CD8-positive, alpha-beta memory T cell (primary cell): ENCODE data around the gene TNFSF9. TPM values are rescaled to one million over a fixed set of nuclear protein-coding genes. Genes with fewer than 3 reads are reported as not detected.
"Not testable (repeated sequence)": the region's sequence is repeated elsewhere in the genome, so short reads cannot be mapped to it uniquely, and the experiment has no call there.

Experiments
- CTCF ChIA-PET: fragments of 350-600 bp; sonication (Branson Sonifier 250); formaldehyde crosslinking; loops from one replicate; lab custom pipeline; 2021; ENCODE audit warnings: antibody characterized with exemption; lab: Charles Lee
- POLR2A ChIA-PET: fragments of 350-600 bp; sonication (Branson Sonifier 250); formaldehyde crosslinking; loops from one replicate; lab custom pipeline; 2021; ENCODE audit warnings: antibody characterized with exemption; lab: Charles Lee
- DNase-seq, 5 donors: peaks; one replicate each; pipeline versions ENCODE4 v3.0.0 to v3.0.0-alpha.2; 2020 to 2022; ENCODE audit warnings: mixed read lengths in 1 of 5
- H3K27ac ChIP-seq: one replicate; pipeline ENCODE4 v1.7.0; 2013; ENCODE audit warnings: low read depth, mild to moderate bottlenecking, low read length, moderate library complexity
- H3K27me3 ChIP-seq: 2 replicates; pipeline ENCODE4 v1.7.0; 2013; ENCODE audit warnings: low read length, mild to moderate bottlenecking; ENCODE audit not compliant: insufficient read depth, poor library complexity, severe bottlenecking
- H3K36me3 ChIP-seq: 2 replicates; pipeline ENCODE4 v1.7.0; 2013; ENCODE audit warnings: mild to moderate bottlenecking, low read length, moderate library complexity; ENCODE audit not compliant: insufficient read depth
- H3K4me1 ChIP-seq: 2 replicates; pipeline ENCODE4 v1.7.0; 2013; ENCODE audit warnings: mild to moderate bottlenecking, low read length, moderate library complexity; ENCODE audit not compliant: insufficient read depth
- H3K4me3 ChIP-seq: 2 replicates; pipeline ENCODE4 v1.7.0; 2013; ENCODE audit warnings: mild to moderate bottlenecking, low read length
- H3K9me3 ChIP-seq: 2 replicates; pipeline ENCODE4 v1.7.0; 2013; ENCODE audit warnings: mild to moderate bottlenecking, low read length
- H3K27ac Mint-ChIP-seq, 8 donors: one replicate each; pipeline ENCODE4 v1.8.0; 2020 to 2021; ENCODE audit warnings: mixed read lengths in 8 of 8, mild to moderate bottlenecking in 6 of 8, inconsistent platforms in 3 of 8, moderate library complexity in 3 of 8
- H3K27me3 Mint-ChIP-seq, 2 donors: one replicate each; pipeline ENCODE4 v1.8.0; 2020 to 2021; ENCODE audit warnings: mixed read lengths in 2 of 2, mild to moderate bottlenecking in 1 of 2, moderate library complexity in 1 of 2
- H3K36me3 Mint-ChIP-seq, 3 donors: one replicate each; pipeline ENCODE4 v1.8.0; 2020 to 2021; ENCODE audit warnings: mixed read lengths in 3 of 3, inconsistent platforms in 1 of 3, mild to moderate bottlenecking in 1 of 3
- H3K4me1 Mint-ChIP-seq, 3 donors: one replicate each; pipeline ENCODE4 v1.8.0; 2020 to 2021; ENCODE audit warnings: mixed read lengths in 3 of 3, inconsistent platforms in 1 of 3, mild to moderate bottlenecking in 1 of 3
- H3K4me3 Mint-ChIP-seq, 7 donors: one replicate each; pipeline ENCODE4 v1.8.0; 2020 to 2021; ENCODE audit warnings: mixed read lengths in 7 of 7, mild to moderate bottlenecking in 6 of 7, moderate library complexity in 4 of 7, inconsistent platforms in 2 of 7
- H3K9me3 Mint-ChIP-seq, 5 donors: one replicate each; pipeline ENCODE4 v1.8.0; 2020 to 2022; ENCODE audit warnings: mixed read lengths in 5 of 5, mild to moderate bottlenecking in 3 of 5, moderate library complexity in 2 of 5, inconsistent platforms in 1 of 5
- polyA plus RNA-seq: library from polyadenylated mRNA; unstranded; fragments of 300-500 nt; fragmentation: Illumina TruSeq; gene quantifications from one replicate; pipeline ENCODE4 v1.2.3, GENCODE V29; 2021
- total RNA-seq, 2 experiments: library from RNA; stranded (reverse); gene quantifications; one replicate each; pipeline ENCODE4 v1.2.3, GENCODE V29; 2021

TNFSF9 gene
- total and polyA plus RNA-seq, 3 experiments from 2014 or later = 4.5 to 12.1 (median 11.3) TPM

GRCh38 chr19:6533746-6534418 lies 3.1 kb downstream of the TNFSF9 start:
- peak overlapping the region in 1 of 7 donors; percentile 59 for H3K4me3 Mint-ChIP-seq
- DNase-seq = no peak
- peaks cover 49 to 69% (median 66%) of the 10 kb centered on the region in 3 donors for H3K4me1 Mint-ChIP-seq
- H3K36me3 ChIP-seq = no peaks in the 10 kb centered on the region
- peaks cover 9% of the 10 kb centered on the region for H3K27me3 ChIP-seq
- ChIA-PET POLR2A (no interaction called here), CTCF (no interaction called here)
- peak overlapping the region in 3 of 8 donors; percentile 31 to 63 (median 33) for H3K27ac Mint-ChIP-seq
- peaks cover 55% of the 10 kb centered on the region for H3K4me1 ChIP-seq
- H3K27me3 Mint-ChIP-seq = peaks cover 21 to 30% of the 10 kb centered on the region in 2 donors
- no peak overlapping the region for H3K27ac ChIP-seq
- H3K9me3 ChIP-seq = no peaks in the 10 kb centered on the region
- no peak overlapping the region for H3K4me3 ChIP-seq
- H3K9me3 Mint-ChIP-seq = peaks cover 0 to 2% (median 0%) of the 10 kb centered on the region in 5 donors
- H3K36me3 Mint-ChIP-seq = peaks cover 0 to 14% (median 8%) of the 10 kb centered on the region in 3 donors

GRCh38 chr19:6534451-6535093 lies 3.7 kb downstream of the TNFSF9 start:
- ChIA-PET POLR2A (no interaction called here), CTCF (no interaction called here)
- H3K4me1 Mint-ChIP-seq = peaks cover 48 to 65% (median 64%) of the 10 kb centered on the region in 3 donors
- no peak for DNase-seq
- H3K27me3 Mint-ChIP-seq = peaks cover 21 to 30% of the 10 kb centered on the region in 2 donors
- peak overlapping the region in 1 of 7 donors; percentile 76 for H3K4me3 Mint-ChIP-seq
- H3K4me3 ChIP-seq = no peak overlapping the region
- H3K27ac Mint-ChIP-seq = peak overlapping the region in 3 of 8 donors; percentile 31 to 84 (median 78)
- H3K27ac ChIP-seq = no peak overlapping the region
- H3K27me3 ChIP-seq = peaks cover 9% of the 10 kb centered on the region
- H3K4me1 ChIP-seq = peaks cover 55% of the 10 kb centered on the region
- H3K36me3 Mint-ChIP-seq = peaks cover 0 to 14% (median 8%) of the 10 kb centered on the region in 3 donors
- no peaks in the 10 kb centered on the region for H3K36me3 ChIP-seq
- H3K9me3 ChIP-seq = no peaks in the 10 kb centered on the region
- H3K9me3 Mint-ChIP-seq = peaks cover 0 to 2% (median 0%) of the 10 kb centered on the region in 5 donors

GRCh38 chr19:6535558-6536137 lies 4.8 kb downstream of the TNFSF9 start:
- no peak overlapping the region for H3K27ac ChIP-seq
- Mint-ChIP-seq H3K4me1 (peaks cover 37 to 54% (median 54%) of the 10 kb centered on the region in 3 donors), H3K4me3 (peak overlapping the region in 6 of 7 donors; percentile 53 to 76 (median 68)), H3K36me3 (peaks cover 0 to 12% (median 8%) of the 10 kb centered on the region in 3 donors), H3K9me3 (peaks cover 0 to 2% (median 0%) of the 10 kb centered on the region in 5 donors), H3K27ac (peak overlapping the region; percentile 68 to 92 (median 78)), H3K27me3 (peaks cover 18 to 27% of the 10 kb centered on the region in 2 donors)
- ChIA-PET CTCF (interaction anchor here (0.8 to 3.0 kb wide), 5 partner anchors 12 to 328 kb away, joined by 3 to 12 read pairs (median 3); no protein-coding TSS in a partner anchor), POLR2A (interaction anchor here (0.6 to 0.8 kb wide), 3 partner anchors 11 to 68 kb away, joined by 3 to 6 read pairs (median 3); no protein-coding TSS in a partner anchor)
- H3K4me3 ChIP-seq = no peak overlapping the region
- H3K36me3 ChIP-seq = no peaks in the 10 kb centered on the region
- H3K27me3 ChIP-seq = peaks cover 9% of the 10 kb centered on the region
- no peak for DNase-seq
- peaks cover 48% of the 10 kb centered on the region for H3K4me1 ChIP-seq
- no peaks in the 10 kb centered on the region for H3K9me3 ChIP-seq

GRCh38 chr19:6539514-6539913 lies 8.7 kb downstream of the TNFSF9 start:
- Histone ChIP-seq H3K4me1 (peaks cover 27% of the 10 kb centered on the region), H3K36me3 (no peaks in the 10 kb centered on the region), H3K27ac (no peak overlapping the region), H3K4me3 (no peak overlapping the region), H3K27me3 (no peaks in the 10 kb centered on the region), H3K9me3 (no peaks in the 10 kb centered on the region)
- Mint-ChIP-seq H3K36me3 (peaks cover 0 to 10% (median 8%) of the 10 kb centered on the region in 3 donors), H3K27ac (peak overlapping the region in 1 of 8 donors; percentile 92), H3K27me3 (peaks cover 8 to 11% of the 10 kb centered on the region in 2 donors), H3K9me3 (peaks cover 0 to 2% (median 0%) of the 10 kb centered on the region in 5 donors), H3K4me1 (peaks cover 23 to 41% (median 33%) of the 10 kb centered on the region in 3 donors), H3K4me3 (no peak overlapping the region)
- POLR2A ChIA-PET = interaction anchor here (1.0 kb wide), 1 partner anchor 10 kb away, joined by 3 read pairs; no protein-coding TSS in a partner anchor
- DNase-seq = no peak
- CTCF ChIA-PET = interaction anchor here (1.0 kb wide), 1 partner anchor 12 kb away, joined by 4 read pairs; no protein-coding TSS in a partner anchor

- H3K27ac Mint-ChIP-seq = peak overlapping the region in 1 of 8 donors; percentile 55
- H3K27me3 ChIP-seq = no peaks in the 10 kb centered on the region
- ChIA-PET POLR2A (interaction anchor here (0.5 kb wide), 1 partner anchor 90 kb away, joined by 3 read pairs; no protein-coding TSS in a partner anchor), CTCF (interaction anchor here (0.8 to 1.1 kb wide), 2 partner anchors 11 to 24 kb away, joined by 3 to 4 read pairs; no protein-coding TSS in a partner anchor)
- no peak overlapping the region for H3K27ac ChIP-seq
- no peaks in the 10 kb centered on the region for H3K9me3 ChIP-seq
- peaks cover 21% of the 10 kb centered on the region for H3K4me1 ChIP-seq
- no peak overlapping the region for H3K4me3 ChIP-seq
- peaks cover 0 to 1% (median 0%) of the 10 kb centered on the region in 5 donors for H3K9me3 Mint-ChIP-seq
- no peak for DNase-seq
- peaks cover 0 to 4% (median 2%) of the 10 kb centered on the region in 3 donors for H3K36me3 Mint-ChIP-seq
- no peaks in the 10 kb centered on the region for H3K36me3 ChIP-seq
- peak overlapping the region in 1 of 7 donors; percentile 28 for H3K4me3 Mint-ChIP-seq
- peaks cover 17 to 34% (median 23%) of the 10 kb centered on the region in 3 donors for H3K4me1 Mint-ChIP-seq
- H3K27me3 Mint-ChIP-seq = peaks cover 4 to 8% of the 10 kb centered on the region in 2 donors
Measured at GRCh38 chr19:6540918-6541689, 10.3 kb downstream of the TNFSF9 start.

GRCh38 chr19:6543866-6544347 lies 13.1 kb downstream of the TNFSF9 start:
- DNase-seq = no peak
- Histone ChIP-seq H3K27me3 (no peaks in the 10 kb centered on the region), H3K4me1 (no peaks in the 10 kb centered on the region), H3K4me3 (no peak overlapping the region), H3K36me3 (no peaks in the 10 kb centered on the region), H3K9me3 (no peaks in the 10 kb centered on the region), H3K27ac (no peak overlapping the region)
- H3K4me3 Mint-ChIP-seq = no peak overlapping the region
- ChIA-PET POLR2A (no interaction called here), CTCF (no interaction called here)
- peak overlapping the region in 5 of 8 donors; percentile 14 to 67 (median 58) for H3K27ac Mint-ChIP-seq
- no peaks in the 10 kb centered on the region for H3K36me3 Mint-ChIP-seq
- peaks cover 6 to 11% (median 11%) of the 10 kb centered on the region in 3 donors for H3K4me1 Mint-ChIP-seq
- peaks cover 3 to 8% of the 10 kb centered on the region in 2 donors for H3K27me3 Mint-ChIP-seq
- no peaks in the 10 kb centered on the region for H3K9me3 Mint-ChIP-seq

- DNase-seq, H3K27ac ChIP-seq, H3K9me3 Mint-ChIP-seq, H3K4me1 ChIP-seq, H3K9me3 ChIP-seq, H3K27me3 ChIP-seq, H3K36me3 ChIP-seq, H3K36me3 Mint-ChIP-seq, H3K4me3 ChIP-seq, H3K27me3 Mint-ChIP-seq, POLR2A ChIA-PET: not testable (repeated sequence)
- CTCF ChIA-PET = interaction anchor here (0.6 to 2.4 kb wide), 3 partner anchors 34 to 221 kb away, joined by 3 to 13 read pairs (median 3); partner anchors contain the start of gene VAV1
- Mint-ChIP-seq H3K4me1 (peaks cover 10 to 15% (median 10%) of the 10 kb centered on the region in 3 donors), H3K4me3 (peak overlapping the region in 1 of 7 donors; percentile 23), H3K27ac (peak overlapping the region in 3 of 8 donors; percentile 43 to 66 (median 43))
Measured at GRCh38 chr19:6550679-6551078, 19.9 kb downstream of the TNFSF9 start.
